Glutamatergic neuron (in vitro differentiated cells): ENCODE measurements around the gene LRP1B. TPM values are rescaled to one million over a fixed set of nuclear protein-coding genes. Genes with fewer than 3 reads are reported as not detected.
A peak's percentile ranks its signal among the peaks of the same experiment; 100 is the strongest.

Source experiments
- DNase-seq: peaks from one replicate; pipeline ENCODE4 v3.0.0; 2022
- H3K27ac Mint-ChIP-seq: one replicate; pipeline ENCODE4 v1.8.0; 2020; ENCODE audit warnings: mild to moderate bottlenecking, mixed read lengths, inconsistent platforms; ENCODE audit not compliant: unreplicated experiment
- H3K27me3 Mint-ChIP-seq: one replicate; pipeline ENCODE4 v1.8.0; 2020; ENCODE audit warnings: mild to moderate bottlenecking, moderate library complexity, mixed read lengths, inconsistent platforms; ENCODE audit not compliant: unreplicated experiment
- H3K36me3 Mint-ChIP-seq: one replicate; pipeline ENCODE4 v1.8.0; 2020; ENCODE audit warnings: mild to moderate bottlenecking, mixed read lengths, inconsistent platforms; ENCODE audit not compliant: unreplicated experiment
- H3K4me1 Mint-ChIP-seq: one replicate; pipeline ENCODE4 v1.8.0; 2020; ENCODE audit warnings: mild to moderate bottlenecking, low read depth, mixed read lengths, inconsistent platforms; ENCODE audit not compliant: unreplicated experiment
- H3K4me3 Mint-ChIP-seq: one replicate; pipeline ENCODE4 v1.8.0; 2020; ENCODE audit warnings: mild to moderate bottlenecking, mixed read lengths, inconsistent platforms; ENCODE audit not compliant: unreplicated experiment
- H3K9me3 Mint-ChIP-seq: one replicate; pipeline ENCODE4 v1.8.0; 2020; ENCODE audit warnings: mild to moderate bottlenecking, moderate library complexity, mixed read lengths, inconsistent platforms; ENCODE audit not compliant: unreplicated experiment
- total RNA-seq: library from RNA; stranded (reverse); fragmentation: NEBNext Ultra II Directional; extraction: Animal tissue kit (Norgen Biotek cat#: 25700); gene quantifications from one replicate; pipeline ENCODE4 v1.2.1, GENCODE V29; 2021; ENCODE audit not compliant: unreplicated experiment
- TF ChIP-seq, protein P1 (sequence below): fragments of 200-600 bp; sonication (generic); IDR thresholded peaks from one replicate; pipeline ENCODE4 v1.5.0; 2021; ENCODE audit not compliant: partially characterized antibody, unreplicated experiment

LRP1B gene
- total RNA-seq, 1 donor from 2014 or later = 28.7 TPM

DNA sequence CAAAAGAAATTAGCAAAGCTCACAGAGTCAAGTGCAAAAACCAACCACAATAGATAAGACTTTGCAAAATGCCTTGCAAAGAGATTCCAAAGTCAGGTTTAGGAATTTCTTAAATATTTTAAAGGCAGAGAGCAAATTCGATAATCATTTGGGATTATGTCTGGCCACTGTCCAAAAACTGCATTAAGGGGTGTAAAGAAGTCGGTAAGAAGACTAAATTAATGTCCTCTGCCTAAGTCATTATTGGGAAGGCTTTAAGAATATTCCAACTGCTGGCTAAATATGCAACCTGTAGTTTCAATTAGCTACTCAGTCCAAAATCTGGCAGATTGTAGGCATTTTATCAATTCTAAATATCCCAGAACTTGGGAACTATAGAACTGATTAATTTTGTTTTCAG, 13.7 kb upstream of the LRP1B start:
- TF ChIP-seq, protein P1, sequence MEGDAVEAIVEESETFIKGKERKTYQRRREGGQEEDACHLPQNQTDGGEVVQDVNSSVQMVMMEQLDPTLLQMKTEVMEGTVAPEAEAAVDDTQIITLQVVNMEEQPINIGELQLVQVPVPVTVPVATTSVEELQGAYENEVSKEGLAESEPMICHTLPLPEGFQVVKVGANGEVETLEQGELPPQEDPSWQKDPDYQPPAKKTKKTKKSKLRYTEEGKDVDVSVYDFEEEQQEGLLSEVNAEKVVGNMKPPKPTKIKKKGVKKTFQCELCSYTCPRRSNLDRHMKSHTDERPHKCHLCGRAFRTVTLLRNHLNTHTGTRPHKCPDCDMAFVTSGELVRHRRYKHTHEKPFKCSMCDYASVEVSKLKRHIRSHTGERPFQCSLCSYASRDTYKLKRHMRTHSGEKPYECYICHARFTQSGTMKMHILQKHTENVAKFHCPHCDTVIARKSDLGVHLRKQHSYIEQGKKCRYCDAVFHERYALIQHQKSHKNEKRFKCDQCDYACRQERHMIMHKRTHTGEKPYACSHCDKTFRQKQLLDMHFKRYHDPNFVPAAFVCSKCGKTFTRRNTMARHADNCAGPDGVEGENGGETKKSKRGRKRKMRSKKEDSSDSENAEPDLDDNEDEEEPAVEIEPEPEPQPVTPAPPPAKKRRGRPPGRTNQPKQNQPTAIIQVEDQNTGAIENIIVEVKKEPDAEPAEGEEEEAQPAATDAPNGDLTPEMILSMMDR = no peak
- no peak overlapping the region for H3K27ac Mint-ChIP-seq
- no peak for DNase-seq
- no peak overlapping the region for H3K4me3 Mint-ChIP-seq
- no peaks in the 10 kb centered on the region for H3K27me3 Mint-ChIP-seq
- no peaks in the 10 kb centered on the region for H3K36me3 Mint-ChIP-seq
- H3K9me3 Mint-ChIP-seq = no peaks in the 10 kb centered on the region
- H3K4me1 Mint-ChIP-seq = peaks cover 11% of the 10 kb centered on the region

- Mint-ChIP-seq H3K9me3 (no peaks in the 10 kb centered on the region), H3K4me1 (peaks cover 16% of the 10 kb centered on the region), H3K36me3 (no peaks in the 10 kb centered on the region), H3K27ac (no peak overlapping the region), H3K4me3 (no peak overlapping the region), H3K27me3 (no peaks in the 10 kb centered on the region)
- TF ChIP-seq, protein P1 = no peak
- DNase-seq = no peak
Observed at GRCh38 chr2:142142595-142142994, 11.8 kb upstream of the LRP1B start.

DNA sequence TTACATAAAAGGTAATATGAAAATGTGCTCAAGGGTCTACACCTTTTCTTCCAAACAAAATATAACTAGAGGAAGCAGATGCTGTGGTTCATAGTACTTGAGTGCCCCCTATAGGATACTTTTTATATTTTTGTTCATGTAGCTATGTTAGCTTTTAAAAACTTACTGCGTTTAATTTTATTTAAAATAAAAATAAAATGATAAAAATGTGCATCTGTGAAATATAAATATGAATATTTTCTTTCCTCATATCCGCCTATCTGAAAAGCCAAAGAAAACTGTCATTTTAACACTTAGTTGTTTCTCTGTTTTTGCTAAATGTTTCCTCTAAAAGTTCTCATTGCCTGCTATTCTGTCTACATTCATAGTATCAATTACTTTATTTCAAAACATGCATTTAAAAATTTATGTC, 9.6 kb upstream of the LRP1B start:
- Mint-ChIP-seq H3K27me3 (no peaks in the 10 kb centered on the region), H3K4me1 (peaks cover 26% of the 10 kb centered on the region), H3K4me3 (no peak overlapping the region), H3K27ac (no peak overlapping the region), H3K9me3 (no peaks in the 10 kb centered on the region), H3K36me3 (no peaks in the 10 kb centered on the region)
- no peak for DNase-seq
- TF ChIP-seq, protein P1 = peak; percentile 82

DNA sequence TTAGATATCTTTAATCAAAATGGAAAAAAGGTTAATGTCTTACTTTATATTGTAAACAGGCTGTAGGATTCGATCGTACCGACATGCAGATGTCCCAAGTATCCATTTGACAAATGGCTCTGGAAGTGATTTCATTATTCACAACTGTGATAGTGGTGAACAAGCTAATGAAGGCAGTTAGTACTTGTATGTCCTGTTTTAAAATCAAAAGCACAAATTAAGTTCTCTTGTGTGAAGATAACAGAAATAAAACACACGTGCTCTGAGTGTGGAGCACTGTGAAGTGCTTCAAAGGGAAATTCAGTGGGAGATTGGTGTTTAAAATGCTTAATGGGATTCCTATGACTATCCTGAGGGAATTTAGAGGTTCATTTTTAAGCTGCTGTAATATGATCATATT, 8.6 kb upstream of the LRP1B start:
- peak overlapping the region; percentile 65 for H3K27ac Mint-ChIP-seq
- no peak for DNase-seq
- H3K4me3 Mint-ChIP-seq = no peak overlapping the region
- no peaks in the 10 kb centered on the region for H3K36me3 Mint-ChIP-seq
- no peaks in the 10 kb centered on the region for H3K9me3 Mint-ChIP-seq
- peaks cover 32% of the 10 kb centered on the region for H3K4me1 Mint-ChIP-seq
- no peaks in the 10 kb centered on the region for H3K27me3 Mint-ChIP-seq
- TF ChIP-seq, protein P1 = no peak

GRCh38 chr2:142136571-142136970, 5.8 kb upstream of the LRP1B start:
- Mint-ChIP-seq H3K4me1 (peaks cover 36% of the 10 kb centered on the region), H3K27ac (no peak overlapping the region), H3K4me3 (no peak overlapping the region), H3K9me3 (no peaks in the 10 kb centered on the region), H3K27me3 (no peaks in the 10 kb centered on the region), H3K36me3 (no peaks in the 10 kb centered on the region)
- DNase-seq = no peak
- TF ChIP-seq, protein P1 = no peak
